ENCODE results near the gene KANSL3. TPM values are rescaled to one million over a fixed set of nuclear protein-coding genes. Genes with fewer than 3 reads are reported as not detected.
A peak's percentile ranks its signal among the peaks of the same experiment; 100 is the strongest.

Gene KANSL3
- total and polyA plus RNA-seq, 12 donors, result 22.3 to 58.3 (median 36.6) TPM

GRCh38 chr2:96626553-96626942 is 11.6 kb downstream of the KANSL3 start:
- DNase-seq, result no peak
- no peaks in the 10 kb centered on the region for H3K9me3 ChIP-seq (replicated peaks in 1 of 3)
- H3K4me3 ChIP-seq, result no peak overlapping the region
- peaks cover 0 to 31% of the 10 kb centered on the region in 2 donors for H3K36me3 ChIP-seq (replicated peaks in 1 of 2)
- H3K27me3 ChIP-seq, result no peaks in the 10 kb centered on the region
- intact Hi-C loops (cut with DNase I), result no loop called here
- no peak for TF ChIP-seq POLR2A (IDR thresholded peaks at IDR 0.05)
- TF ChIP-seq, protein P1, sequence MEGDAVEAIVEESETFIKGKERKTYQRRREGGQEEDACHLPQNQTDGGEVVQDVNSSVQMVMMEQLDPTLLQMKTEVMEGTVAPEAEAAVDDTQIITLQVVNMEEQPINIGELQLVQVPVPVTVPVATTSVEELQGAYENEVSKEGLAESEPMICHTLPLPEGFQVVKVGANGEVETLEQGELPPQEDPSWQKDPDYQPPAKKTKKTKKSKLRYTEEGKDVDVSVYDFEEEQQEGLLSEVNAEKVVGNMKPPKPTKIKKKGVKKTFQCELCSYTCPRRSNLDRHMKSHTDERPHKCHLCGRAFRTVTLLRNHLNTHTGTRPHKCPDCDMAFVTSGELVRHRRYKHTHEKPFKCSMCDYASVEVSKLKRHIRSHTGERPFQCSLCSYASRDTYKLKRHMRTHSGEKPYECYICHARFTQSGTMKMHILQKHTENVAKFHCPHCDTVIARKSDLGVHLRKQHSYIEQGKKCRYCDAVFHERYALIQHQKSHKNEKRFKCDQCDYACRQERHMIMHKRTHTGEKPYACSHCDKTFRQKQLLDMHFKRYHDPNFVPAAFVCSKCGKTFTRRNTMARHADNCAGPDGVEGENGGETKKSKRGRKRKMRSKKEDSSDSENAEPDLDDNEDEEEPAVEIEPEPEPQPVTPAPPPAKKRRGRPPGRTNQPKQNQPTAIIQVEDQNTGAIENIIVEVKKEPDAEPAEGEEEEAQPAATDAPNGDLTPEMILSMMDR (IDR thresholded peaks at IDR 0.05), result no peak
- peak overlapping the region in 2 of 5 donors; percentile 21 to 52 for H3K27ac ChIP-seq
- 33 to 63% (median 56%) methylated on average over 2 of the region's 2 CpGs for WGBS, 4 donors
- H3K4me1 ChIP-seq (replicated peaks in 1 of 2), result peaks cover 10 to 24% of the 10 kb centered on the region in 2 donors

DNA sequence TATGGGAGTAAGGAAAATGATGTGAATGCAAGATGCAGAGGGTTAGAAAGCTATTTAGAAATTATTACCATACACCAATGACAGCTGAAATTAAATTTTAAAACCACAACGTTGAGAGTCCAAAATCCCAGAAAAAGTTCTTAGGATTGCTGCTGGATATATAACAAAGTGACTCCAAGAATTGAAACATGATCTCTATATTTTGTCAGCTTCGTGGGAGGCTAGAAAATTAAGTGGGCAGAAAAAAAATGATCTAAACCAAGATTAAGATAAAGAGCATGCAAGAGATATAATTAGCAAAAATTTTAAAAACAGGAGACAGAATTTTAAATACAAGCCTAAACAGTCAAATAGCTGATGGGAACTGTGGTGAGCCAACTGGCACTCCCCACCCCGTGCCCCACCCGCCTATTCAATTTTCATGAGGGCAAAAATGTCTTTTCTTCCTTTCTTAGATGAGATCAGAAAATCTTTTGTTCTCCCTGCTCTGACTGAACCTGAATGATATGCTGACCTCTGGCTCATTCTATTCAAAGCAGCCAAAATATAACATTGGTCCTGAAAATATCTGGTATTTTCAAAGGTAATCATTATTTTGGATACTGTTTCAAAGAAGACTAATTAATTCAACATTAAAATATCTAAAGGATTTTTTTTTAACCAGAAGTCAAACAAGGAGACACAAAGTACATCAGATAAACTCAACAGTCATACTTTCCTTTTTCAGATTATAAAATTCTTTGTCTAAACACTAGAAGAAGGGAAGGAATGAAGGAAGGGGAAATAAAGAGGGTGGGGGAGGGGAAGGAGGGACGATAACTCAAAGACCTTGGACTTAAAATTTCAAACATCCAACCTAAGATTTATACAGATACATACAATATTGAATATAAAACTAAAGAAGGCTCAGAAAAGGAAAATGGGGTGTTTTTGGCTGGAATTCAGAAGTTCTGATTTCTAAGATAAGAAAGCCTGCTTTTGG is 12.2 kb downstream of the KANSL3 start:
- intact Hi-C loops (cut with DNase I), result no loop called here
- H3K9me3 ChIP-seq (replicated peaks in 1 of 3), result no peaks in the 10 kb centered on the region
- TF ChIP-seq POLR2A (IDR thresholded peaks at IDR 0.05), result no peak
- peak overlapping the region in 2 of 5 donors; percentile 35 to 52 for H3K27ac ChIP-seq
- DNase-seq, result no peak
- peaks cover 10 to 24% of the 10 kb centered on the region in 2 donors for H3K4me1 ChIP-seq (replicated peaks in 1 of 2)
- no peak overlapping the region for H3K4me3 ChIP-seq
- WGBS, 4 donors, result 49 to 54% (median 51%) methylated on average over 5 of the region's 5 CpGs
- H3K27me3 ChIP-seq, result no peaks in the 10 kb centered on the region
- peaks cover 0 to 24% of the 10 kb centered on the region in 2 donors for H3K36me3 ChIP-seq (replicated peaks in 1 of 2)

DNA sequence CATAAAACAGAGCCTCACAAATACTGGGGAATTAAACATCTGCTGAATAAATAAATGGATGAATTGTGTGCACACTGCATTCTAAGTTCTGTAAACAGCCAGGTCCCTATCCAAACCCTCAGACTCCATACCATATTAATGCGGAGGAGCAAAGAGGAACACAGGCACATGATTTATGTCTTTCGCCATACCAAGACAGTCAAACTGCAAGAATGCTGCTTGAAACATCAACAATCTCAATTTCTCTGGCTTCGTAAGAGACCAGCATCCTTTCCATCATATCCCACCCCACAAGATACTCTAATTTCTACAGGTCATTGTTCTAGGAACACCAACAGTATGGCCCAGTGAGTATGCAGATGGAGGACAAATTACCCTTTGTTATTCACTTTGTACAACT is 15.0 kb downstream of the KANSL3 start:
- no peak for TF ChIP-seq POLR2A (IDR thresholded peaks at IDR 0.05)
- TF ChIP-seq, protein P1 (IDR thresholded peaks at IDR 0.05), result no peak
- no peak for DNase-seq
- H3K27me3 ChIP-seq, result no peaks in the 10 kb centered on the region
- peaks cover 0 to 26% of the 10 kb centered on the region in 2 donors for H3K36me3 ChIP-seq (replicated peaks in 1 of 2)
- WGBS, 4 donors, result 84 to 97% (median 87%) methylated on average over 3 of the region's 3 CpGs
- intact Hi-C loops (cut with DNase I), result no loop called here
- H3K9me3 ChIP-seq (replicated peaks in 1 of 3), result no peaks in the 10 kb centered on the region
- H3K4me3 ChIP-seq, result no peak overlapping the region
- peak overlapping the region in 1 of 5 donors; percentile 25 for H3K27ac ChIP-seq
- H3K4me1 ChIP-seq (replicated peaks in 1 of 2), result peaks cover 10 to 24% of the 10 kb centered on the region in 2 donors

GRCh38 chr2:96622544-96622943 is 15.6 kb downstream of the KANSL3 start:
- WGBS, 4 donors, result 90 to 100% (median 94%) methylated on average over 3 of the region's 3 CpGs
- peaks cover 0 to 26% of the 10 kb centered on the region in 2 donors for H3K36me3 ChIP-seq (replicated peaks in 1 of 2)
- H3K4me1 ChIP-seq (replicated peaks in 1 of 2), result peaks cover 10 to 24% of the 10 kb centered on the region in 2 donors
- DNase-seq, result no peak
- no peaks in the 10 kb centered on the region for H3K9me3 ChIP-seq (replicated peaks in 1 of 3)
- no peak for TF ChIP-seq POLR2A (IDR thresholded peaks at IDR 0.05)
- TF ChIP-seq, protein P1 (IDR thresholded peaks at IDR 0.05), result no peak
- intact Hi-C loops (cut with DNase I), result no loop called here
- no peaks in the 10 kb centered on the region for H3K27me3 ChIP-seq
- no peak overlapping the region for H3K27ac ChIP-seq
- no peak overlapping the region for H3K4me3 ChIP-seq

Measured in adrenal gland (tissue), 12 donors.